ENCODE measurements around the gene KCTD7. TPM values are rescaled to one million over a fixed set of nuclear protein-coding genes. Genes with fewer than 3 reads are reported as not detected.
A peak's percentile ranks its signal among the peaks of the same experiment; 100 is the strongest.

KCTD7 gene
- total and polyA plus RNA-seq, 12 donors: 4.9 to 25.0 (median 15.4) TPM

DNA sequence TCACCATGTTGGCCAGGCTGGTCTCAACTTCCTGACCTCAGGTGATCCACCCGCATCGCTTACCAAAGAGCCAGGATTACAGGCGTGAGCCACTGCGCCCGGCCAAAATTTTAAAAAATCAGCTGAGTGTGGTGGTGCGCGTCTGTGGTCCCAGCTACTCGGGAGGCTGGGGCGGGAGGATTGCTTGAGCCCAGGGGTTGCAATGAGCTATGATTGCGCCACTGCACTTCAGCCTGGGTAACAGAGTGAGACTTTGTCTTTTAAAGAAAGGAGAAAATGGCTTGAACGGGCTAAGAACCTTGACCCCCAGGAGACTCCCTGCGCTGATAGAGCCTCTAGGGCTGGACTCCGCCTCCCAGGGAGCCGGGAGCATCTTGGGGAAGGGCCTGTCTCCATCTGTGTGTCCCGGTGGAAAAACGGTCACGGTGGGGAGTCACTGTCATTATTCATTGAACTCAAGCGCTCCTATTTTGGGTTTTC, 760 bp upstream of the KCTD7 start:
- no peak for TF ChIP-seq POLR2A (IDR thresholded peaks at IDR 0.05)
- TF ChIP-seq, protein P1, sequence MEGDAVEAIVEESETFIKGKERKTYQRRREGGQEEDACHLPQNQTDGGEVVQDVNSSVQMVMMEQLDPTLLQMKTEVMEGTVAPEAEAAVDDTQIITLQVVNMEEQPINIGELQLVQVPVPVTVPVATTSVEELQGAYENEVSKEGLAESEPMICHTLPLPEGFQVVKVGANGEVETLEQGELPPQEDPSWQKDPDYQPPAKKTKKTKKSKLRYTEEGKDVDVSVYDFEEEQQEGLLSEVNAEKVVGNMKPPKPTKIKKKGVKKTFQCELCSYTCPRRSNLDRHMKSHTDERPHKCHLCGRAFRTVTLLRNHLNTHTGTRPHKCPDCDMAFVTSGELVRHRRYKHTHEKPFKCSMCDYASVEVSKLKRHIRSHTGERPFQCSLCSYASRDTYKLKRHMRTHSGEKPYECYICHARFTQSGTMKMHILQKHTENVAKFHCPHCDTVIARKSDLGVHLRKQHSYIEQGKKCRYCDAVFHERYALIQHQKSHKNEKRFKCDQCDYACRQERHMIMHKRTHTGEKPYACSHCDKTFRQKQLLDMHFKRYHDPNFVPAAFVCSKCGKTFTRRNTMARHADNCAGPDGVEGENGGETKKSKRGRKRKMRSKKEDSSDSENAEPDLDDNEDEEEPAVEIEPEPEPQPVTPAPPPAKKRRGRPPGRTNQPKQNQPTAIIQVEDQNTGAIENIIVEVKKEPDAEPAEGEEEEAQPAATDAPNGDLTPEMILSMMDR (IDR thresholded peaks at IDR 0.05): no peak
- whole genome bisulfite sequencing, 4 donors: 0 to 3% (median 2%) methylated on average over 12 to 18 of the region's 18 CpGs
- peaks cover 4 to 28% of the 10 kb centered on the region in 2 donors for H3K4me1 ChIP-seq (replicated peaks in 1 of 2)
- peak in 1 of 7 donors; percentile 78 for DNase-seq
- intact Hi-C loops (cut with DNase I): no loop called here
- no peaks in the 10 kb centered on the region for H3K27me3 ChIP-seq
- H3K27ac ChIP-seq: peak overlapping the region; percentile 79 to 99 (median 94)
- peak overlapping the region in 3 of 4 donors; percentile 76 to 88 (median 79) for H3K4me3 ChIP-seq
- H3K36me3 ChIP-seq (replicated peaks in 1 of 2): no peaks in the 10 kb centered on the region
- no peaks in the 10 kb centered on the region for H3K9me3 ChIP-seq (replicated peaks in 1 of 3)

DNA sequence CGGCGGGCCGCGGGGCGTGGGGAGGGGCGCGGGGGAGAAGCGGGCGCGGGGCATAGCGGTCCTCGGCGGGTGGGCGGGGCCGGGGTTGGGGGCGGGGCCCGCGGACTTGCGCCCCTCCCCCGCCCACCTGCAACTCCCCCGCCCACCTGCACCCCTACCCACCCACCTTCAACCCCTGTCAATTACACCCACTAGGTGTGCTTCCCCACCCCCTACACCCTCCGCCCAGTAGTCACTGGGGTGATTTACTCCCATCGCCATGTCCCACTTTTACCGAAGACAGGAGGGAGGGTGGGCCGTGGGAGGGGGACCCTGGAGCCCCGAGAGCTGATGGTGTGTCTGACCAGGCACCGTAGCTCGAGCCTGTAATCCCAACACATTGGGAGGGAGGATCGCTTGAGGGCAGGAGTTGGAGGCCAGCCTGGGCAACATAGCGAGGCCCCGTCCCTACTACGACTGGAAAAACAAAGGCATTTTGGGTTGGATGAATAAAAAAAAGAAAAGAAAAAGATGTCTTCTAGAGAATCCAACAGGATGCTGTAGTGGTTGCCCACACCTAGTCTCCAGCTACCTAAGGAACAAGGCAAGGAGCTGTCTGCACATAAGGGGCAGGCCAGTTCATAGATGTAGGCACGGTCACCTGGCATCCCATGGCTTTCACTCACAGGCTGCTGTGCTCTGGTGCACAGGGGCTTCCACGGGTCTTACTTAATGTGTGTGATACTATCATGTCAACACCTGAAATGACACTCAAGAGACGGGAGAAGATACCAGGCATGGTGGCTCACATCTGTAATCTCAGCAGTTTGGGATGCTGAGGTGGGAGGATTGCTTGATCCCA, 761 bp downstream of the KCTD7 start:
- H3K9me3 ChIP-seq (replicated peaks in 1 of 3): no peaks in the 10 kb centered on the region
- peak overlapping the region; percentile 75 to 99 (median 95) for H3K27ac ChIP-seq
- intact Hi-C loops (cut with DNase I): no loop called here
- peak; percentile 36 to 75 (median 53) for DNase-seq
- no peaks in the 10 kb centered on the region for H3K27me3 ChIP-seq
- peak overlapping the region in 2 of 4 donors; percentile 79 for H3K4me3 ChIP-seq
- H3K36me3 ChIP-seq (replicated peaks in 1 of 2): peaks cover 0 to 10% of the 10 kb centered on the region in 2 donors
- WGBS, 4 donors: 15 to 32% (median 20%) methylated on average over 12 to 35 of the region's 35 CpGs
- TF ChIP-seq, protein P1 (IDR thresholded peaks at IDR 0.05): no peak
- TF ChIP-seq POLR2A (IDR thresholded peaks at IDR 0.05): no peak
- peaks cover 4 to 28% of the 10 kb centered on the region in 2 donors for H3K4me1 ChIP-seq (replicated peaks in 1 of 2)

DNA sequence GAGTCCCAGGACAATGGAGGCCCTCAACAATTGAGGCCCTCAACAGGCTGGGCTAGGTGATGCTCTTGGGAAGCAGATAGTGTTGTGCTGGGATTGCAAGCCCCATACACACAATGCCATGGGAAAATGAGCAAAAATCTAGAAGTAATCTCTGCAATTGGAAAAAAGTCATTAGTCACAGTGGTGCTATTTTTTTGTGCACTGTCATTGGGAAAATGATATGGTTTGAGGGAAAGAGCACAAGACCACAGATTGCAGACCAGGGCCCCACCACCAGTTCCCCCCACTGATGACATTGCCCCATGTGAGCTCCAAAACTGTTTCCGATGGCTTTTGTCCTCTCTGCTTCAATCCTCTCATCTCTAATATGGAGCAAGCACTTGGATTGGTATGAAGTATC, 1.9 kb downstream of the KCTD7 start:
- intact Hi-C loops (cut with DNase I): no loop called here
- peaks cover 4 to 32% of the 10 kb centered on the region in 2 donors for H3K4me1 ChIP-seq (replicated peaks in 1 of 2)
- no peak overlapping the region for H3K4me3 ChIP-seq
- no peaks in the 10 kb centered on the region for H3K27me3 ChIP-seq
- 88 to 100% (median 92%) methylated on average over 1 of the region's 1 CpG for WGBS, 4 donors
- no peak for TF ChIP-seq POLR2A (IDR thresholded peaks at IDR 0.05)
- TF ChIP-seq, protein P1 (IDR thresholded peaks at IDR 0.05): no peak
- peak overlapping the region in 1 of 5 donors; percentile 94 for H3K27ac ChIP-seq
- H3K36me3 ChIP-seq (replicated peaks in 1 of 2): peaks cover 0 to 11% of the 10 kb centered on the region in 2 donors
- DNase-seq: no peak
- no peaks in the 10 kb centered on the region for H3K9me3 ChIP-seq (replicated peaks in 1 of 3)

DNA sequence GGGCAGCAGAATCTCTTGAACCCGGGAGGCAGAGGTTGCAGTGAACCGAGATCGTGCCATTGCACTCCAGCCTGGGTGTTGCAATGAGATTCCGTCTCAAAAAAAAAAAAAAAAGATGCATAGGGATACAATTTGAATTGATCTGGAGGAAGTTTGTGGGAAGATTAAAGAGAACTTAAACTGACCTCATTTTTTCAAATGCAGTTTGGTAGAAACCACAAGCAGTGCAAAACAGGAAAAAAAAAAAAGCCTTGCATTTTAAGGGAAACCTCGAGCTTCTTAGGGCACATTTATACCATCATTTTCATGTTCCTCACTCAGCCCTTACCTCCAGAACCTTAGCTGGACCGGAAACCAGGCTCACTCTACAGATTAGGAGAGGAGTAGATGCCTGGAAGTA, 2.8 kb downstream of the KCTD7 start:
- 66 to 73% (median 72%) methylated on average over 6 of the region's 6 CpGs for WGBS, 4 donors
- DNase-seq: no peak
- intact Hi-C loops (cut with DNase I): no loop called here
- Histone ChIP-seq H3K4me1 (replicated peaks in 1 of 2) (peaks cover 4 to 32% of the 10 kb centered on the region in 2 donors), H3K27ac (peak overlapping the region in 2 of 5 donors; percentile 21 to 26), H3K36me3 (replicated peaks in 1 of 2) (peaks cover 0 to 11% of the 10 kb centered on the region in 2 donors), H3K4me3 (no peak overlapping the region), H3K9me3 (replicated peaks in 1 of 3) (no peaks in the 10 kb centered on the region), H3K27me3 (no peaks in the 10 kb centered on the region)
- TF ChIP-seq POLR2A (IDR thresholded peaks at IDR 0.05): no peak

Measured in adrenal gland (tissue), 12 donors.